Activated CD4-positive, alpha-beta T cell treated with anti-CD3 and anti-CD28 coated beads, Interleukin-2, amount 50 U/mL, for 4 hours (primary cell): ENCODE data around the gene SEMA4C.
A peak's percentile ranks its signal among the peaks of the same experiment; 100 is the strongest.

Experiments
- DNase-seq, 2 experiments: peaks; one replicate each; pipeline ENCODE4 v3.0.0-alpha.2; 2020

SEMA4C gene, protein sequence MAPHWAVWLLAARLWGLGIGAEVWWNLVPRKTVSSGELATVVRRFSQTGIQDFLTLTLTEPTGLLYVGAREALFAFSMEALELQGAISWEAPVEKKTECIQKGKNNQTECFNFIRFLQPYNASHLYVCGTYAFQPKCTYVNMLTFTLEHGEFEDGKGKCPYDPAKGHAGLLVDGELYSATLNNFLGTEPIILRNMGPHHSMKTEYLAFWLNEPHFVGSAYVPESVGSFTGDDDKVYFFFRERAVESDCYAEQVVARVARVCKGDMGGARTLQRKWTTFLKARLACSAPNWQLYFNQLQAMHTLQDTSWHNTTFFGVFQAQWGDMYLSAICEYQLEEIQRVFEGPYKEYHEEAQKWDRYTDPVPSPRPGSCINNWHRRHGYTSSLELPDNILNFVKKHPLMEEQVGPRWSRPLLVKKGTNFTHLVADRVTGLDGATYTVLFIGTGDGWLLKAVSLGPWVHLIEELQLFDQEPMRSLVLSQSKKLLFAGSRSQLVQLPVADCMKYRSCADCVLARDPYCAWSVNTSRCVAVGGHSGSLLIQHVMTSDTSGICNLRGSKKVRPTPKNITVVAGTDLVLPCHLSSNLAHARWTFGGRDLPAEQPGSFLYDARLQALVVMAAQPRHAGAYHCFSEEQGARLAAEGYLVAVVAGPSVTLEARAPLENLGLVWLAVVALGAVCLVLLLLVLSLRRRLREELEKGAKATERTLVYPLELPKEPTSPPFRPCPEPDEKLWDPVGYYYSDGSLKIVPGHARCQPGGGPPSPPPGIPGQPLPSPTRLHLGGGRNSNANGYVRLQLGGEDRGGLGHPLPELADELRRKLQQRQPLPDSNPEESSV

DNA sequence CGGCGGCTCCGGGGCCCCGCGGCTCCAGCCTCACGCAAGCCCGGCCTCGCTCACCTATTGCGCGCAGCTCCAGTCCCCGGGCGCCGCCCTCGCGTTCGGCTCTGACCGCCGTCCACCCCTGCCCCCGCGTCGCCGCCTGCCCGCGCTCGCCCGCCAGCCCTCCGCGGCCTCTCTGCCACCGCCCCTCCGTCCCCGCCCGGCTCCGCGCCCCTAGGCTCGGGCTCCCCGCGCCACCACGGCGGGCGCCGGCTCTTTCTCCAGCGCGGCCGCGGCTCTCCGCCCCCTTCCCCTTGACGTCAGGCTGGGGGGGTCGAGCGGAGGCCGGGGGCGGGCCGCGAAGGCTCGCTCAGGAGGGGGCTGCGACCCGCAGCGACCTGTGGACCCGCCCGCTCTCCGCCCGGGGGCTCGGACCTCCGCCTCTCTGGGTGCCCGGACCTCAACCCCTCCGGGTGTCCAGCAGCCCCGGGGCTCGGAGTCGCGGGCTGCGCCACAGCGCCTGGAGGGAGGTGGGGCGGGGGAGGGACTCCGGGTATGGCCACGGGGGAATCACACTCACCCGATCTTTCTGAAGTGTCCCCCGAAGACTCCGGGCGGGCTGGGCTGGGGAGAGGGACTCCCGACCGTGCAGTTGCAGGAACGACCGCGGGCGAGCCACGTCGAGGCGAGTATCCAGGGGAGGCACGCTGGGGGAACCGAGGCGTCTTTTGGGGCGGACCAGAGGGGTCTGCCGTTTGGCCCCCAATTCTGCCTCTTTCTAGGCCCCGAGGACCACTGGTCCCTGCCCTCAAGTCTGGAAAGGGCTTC, at the start of gene SEMA4C:
Gene SEMA4C (minus strand): TSS at position 259 of the 804 bp plus-strand sequence. CDS start 2,194 bp downstream, outside the sequence.
- DNase-seq, result peak; percentile 44 to 50

DNA sequence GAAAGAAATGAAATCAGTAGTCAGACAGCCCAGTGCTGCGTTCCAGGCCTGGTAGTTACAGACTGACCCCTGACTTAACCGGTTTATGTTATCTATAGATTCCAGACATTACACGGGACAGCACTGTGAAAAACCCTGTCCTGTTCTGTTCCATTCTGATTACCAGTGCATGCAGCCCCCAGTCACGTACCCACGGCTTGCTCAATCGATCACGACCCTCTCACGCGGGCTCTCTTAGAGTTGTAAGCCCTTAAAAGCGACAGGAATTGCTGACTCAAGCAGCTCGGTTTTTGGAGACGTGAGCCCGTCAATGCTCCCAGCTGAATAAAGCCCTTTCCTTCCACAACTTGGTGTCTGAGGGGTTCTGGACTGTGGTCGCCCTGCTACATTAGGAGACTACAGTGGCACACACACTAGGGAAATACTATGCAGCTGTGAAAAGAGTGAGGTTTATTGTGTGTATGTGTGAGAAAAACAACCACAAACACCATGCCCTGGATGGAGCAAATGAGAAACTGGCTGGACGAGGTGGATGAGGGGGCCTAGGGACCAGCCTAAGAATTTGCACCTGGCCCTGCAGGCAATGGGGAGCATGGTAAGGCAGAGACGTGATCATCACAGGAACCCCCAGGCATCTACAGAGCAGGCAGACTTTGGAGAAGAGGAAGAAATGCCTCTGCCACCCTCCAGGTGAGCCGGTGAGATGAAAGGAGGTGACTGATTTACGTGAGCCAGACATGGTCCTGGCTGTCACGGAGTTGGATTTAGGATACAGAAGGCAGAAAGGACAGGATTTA, 49.1 kb upstream of the SEMA4C start:
- no peak for DNase-seq

DNA sequence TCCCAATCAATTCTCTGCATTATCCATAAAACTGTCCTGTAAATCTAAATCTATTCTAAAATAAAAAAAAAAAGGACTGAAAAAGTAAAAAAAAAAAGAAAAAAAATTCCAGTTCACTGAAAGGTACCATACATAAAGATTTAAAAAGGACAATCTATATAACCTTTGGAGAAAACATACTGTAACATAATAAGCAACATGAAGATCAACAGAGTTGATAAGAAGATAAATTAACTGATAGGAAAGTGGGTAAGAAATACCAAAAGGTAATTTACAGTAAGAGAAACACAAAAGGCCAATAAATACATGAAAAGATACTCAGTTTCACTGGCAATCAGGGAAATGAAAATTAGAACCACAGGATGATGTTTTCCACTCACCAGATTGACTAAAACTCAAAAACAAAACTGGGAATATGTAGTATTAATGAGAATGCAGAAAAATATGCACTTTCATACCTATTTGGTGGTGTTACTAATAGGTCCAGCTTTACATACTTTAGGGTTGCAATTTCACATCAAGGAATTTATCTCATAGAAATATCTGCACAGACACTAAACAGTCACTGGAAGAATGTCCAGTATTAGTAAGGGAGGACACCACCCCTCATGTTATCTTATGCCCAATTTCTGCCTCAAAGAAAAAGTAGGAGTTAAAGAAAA, 48.3 kb upstream of the SEMA4C start:
- DNase-seq, result no peak

DNA sequence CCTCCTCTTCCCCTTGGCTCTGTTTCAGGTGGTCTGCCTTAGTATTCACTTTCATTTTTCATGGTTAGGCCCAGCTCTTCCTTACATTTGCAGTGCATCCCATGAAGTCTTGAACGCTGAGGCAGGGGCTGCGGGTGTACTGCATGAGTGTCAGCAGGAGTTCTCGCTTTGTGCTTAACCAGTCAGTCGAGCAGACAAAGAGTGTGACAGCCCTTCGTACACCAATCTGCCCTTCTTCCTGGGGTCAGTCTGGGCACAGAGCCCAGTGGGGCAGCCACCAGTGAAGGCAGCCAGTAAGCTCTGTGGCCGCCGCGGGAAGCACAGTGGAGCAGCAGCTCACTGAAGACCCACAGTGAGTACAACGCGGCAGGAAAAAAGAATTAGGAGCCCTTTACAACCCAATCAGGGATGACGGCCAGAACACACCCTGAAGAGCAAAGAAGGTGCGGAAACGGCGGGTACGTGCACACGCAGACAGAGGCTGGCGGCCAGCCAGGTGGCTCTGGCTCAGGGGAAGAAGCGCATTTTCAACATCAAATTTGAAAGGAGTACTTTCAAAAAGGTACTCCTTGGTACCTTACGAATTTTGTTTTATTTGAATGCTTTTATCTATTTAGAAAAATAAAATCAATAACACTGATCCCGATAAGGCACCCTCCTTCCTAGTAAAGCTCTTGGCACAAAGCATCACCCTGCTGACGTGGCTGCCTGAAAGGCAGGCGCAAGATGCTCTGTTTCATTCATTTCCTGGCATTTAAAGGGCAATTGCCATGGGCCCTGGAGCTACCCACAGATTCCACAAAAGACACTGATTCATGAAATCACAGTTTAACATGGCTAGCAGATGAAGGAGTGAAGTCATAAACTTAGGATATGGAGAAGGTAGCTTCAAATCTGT, 47.0 kb upstream of the SEMA4C start:
- DNase-seq, result no peak

DNA sequence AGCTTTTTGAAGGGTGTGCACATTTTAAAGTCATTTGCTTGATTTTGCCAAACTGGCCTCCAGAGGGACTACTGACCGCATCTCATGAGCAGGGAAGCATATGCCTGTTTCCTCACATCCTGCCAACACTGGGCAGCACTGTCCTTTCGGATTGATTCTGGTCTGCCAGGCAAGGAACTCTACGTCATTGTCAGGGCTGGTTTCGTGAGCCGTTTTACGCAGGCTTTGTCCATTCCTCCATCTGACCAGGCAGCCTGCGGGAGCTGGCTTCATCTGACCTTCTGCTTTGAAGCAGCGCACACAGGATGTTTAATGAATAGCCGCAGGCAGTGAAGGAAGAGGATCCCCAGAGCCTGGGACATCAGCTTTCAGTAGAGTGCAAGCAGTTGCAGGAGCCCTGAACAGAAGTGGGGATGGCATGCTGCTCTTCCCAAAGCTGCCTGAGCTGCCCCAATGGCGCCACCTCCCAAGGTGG, 46.3 kb upstream of the SEMA4C start:
- DNase-seq, result no peak

DNA sequence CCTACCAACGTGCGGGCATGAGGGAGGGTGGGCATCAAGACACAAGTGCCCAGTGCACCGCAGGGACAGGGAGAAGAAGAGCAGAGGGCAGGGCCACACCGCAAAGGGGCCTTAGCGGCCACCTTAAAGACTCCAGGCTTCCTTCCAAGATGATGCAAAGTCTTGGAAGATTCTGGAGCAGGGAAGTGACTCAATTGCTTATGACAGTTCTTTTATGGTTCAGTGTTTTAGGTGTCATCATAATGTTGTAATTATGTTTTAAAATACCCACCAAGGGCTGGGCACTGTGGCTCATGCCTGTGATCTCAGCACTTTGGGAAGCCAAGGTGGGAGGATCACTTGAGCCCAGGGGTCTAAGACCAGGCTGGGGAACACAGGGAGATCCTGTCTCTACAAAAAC, 44.5 kb upstream of the SEMA4C start:
- no peak for DNase-seq

DNA sequence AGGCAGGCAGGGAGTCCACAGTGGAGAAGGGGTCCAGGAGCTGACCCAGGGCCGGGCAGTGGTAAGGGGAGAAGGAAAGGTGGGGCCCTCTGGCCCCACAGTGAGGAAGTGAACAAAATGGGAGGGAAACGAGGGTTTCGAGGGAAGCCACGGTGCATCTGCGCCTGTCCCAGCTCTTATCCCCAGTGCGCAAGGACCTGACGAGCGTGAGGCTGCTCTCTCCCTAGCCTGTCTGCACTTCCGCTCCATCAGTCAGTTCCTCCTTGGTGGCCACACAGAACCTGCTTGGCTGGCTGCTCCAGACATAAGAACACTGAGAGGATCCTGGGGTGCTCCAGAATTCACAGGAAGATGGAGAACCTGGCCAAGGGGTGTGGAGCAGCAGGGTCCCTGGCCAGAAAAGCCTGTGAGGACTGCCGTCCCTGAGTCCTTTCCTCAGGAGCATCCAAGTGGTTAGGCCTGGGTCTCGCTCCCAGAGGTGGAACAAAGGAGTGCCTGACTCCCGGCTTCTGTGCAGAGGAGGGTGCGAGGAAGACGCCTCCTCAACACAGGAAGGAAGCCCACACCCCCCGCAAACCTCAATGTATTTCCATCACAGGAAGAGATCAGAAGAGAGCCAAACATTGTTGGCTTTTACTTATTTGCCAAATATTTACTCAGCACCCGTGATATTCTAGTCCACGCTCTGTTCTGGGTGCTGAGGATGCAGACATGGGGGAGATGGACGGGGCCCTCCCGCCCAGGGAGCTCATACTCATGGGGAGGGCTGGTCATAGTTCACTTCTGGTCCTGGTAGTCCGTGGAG, 43.7 kb upstream of the SEMA4C start:
- peak; percentile 37 to 43 for DNase-seq

DNA sequence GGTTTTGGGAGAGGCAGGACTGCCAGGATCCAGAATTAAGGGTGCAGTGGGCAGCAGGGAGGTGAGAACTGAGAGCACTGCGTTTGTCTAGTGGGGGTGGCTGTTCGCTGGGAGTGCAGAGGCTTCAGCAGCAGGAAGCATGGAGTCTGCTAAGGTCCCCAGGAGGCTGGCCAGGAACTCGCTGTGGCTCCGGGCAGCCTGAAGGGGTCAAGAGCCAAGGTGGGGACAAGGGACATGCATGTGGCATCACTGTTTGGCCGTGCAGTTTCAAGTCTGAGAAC, 43.2 kb upstream of the SEMA4C start:
- no peak for DNase-seq

DNA sequence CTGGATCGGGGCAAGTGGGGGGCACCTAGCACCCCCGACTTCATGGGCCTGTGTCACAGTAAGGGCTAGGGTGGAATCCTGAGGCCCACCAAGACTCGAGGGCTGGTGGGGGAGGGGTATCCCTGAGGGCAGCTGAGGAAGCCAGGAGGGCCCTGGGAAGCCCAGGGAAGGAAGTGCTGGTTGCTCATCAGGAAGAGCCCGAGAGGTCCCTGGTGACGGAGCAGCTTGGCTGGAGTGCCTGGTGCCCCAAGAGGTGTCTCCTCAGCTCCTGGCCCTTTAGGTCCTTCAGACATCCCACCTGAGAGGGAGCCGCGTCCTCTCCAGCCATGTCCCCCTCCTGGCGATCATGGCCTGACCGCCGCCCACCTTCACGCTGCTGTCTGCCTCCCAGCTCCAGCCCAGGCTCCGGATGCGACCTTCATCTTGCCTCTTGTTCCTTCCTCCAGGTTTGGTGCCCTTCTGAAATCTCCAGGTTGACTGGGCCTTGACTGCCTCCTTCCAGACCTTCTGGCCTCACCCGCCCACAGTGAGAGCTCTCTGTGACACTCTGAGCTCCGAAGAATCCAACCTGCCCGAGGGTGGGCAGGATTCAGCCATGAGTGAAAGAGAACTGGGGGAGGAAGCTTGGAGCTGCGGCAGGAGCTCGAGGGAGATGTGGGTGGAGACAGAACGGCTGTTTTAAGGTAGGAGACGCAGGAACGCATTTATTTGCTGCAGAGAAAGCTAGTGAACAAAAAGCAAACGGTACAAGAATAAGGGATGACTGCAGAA, 42.7 kb upstream of the SEMA4C start:
- DNase-seq, result no peak

DNA sequence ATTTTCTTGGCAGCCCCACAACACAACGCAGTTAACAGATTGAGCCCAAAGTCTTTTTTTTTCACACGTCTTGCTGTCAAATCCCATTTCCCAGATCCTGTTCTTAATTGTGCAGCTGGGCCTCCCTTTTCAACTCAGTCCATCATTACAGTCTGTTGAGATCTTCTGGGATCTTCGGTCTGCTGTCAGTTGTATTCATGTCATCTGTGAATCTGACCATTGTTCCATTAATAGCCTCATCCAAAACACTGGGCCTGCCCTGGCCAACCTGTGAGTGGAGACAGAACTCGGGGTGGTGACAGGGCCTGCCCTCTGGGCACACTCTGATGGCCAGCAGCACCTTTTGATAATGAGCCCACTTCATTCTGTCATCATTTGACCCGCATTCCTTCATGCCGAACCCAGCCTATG, 39.7 kb upstream of the SEMA4C start:
- no peak for DNase-seq

DNA sequence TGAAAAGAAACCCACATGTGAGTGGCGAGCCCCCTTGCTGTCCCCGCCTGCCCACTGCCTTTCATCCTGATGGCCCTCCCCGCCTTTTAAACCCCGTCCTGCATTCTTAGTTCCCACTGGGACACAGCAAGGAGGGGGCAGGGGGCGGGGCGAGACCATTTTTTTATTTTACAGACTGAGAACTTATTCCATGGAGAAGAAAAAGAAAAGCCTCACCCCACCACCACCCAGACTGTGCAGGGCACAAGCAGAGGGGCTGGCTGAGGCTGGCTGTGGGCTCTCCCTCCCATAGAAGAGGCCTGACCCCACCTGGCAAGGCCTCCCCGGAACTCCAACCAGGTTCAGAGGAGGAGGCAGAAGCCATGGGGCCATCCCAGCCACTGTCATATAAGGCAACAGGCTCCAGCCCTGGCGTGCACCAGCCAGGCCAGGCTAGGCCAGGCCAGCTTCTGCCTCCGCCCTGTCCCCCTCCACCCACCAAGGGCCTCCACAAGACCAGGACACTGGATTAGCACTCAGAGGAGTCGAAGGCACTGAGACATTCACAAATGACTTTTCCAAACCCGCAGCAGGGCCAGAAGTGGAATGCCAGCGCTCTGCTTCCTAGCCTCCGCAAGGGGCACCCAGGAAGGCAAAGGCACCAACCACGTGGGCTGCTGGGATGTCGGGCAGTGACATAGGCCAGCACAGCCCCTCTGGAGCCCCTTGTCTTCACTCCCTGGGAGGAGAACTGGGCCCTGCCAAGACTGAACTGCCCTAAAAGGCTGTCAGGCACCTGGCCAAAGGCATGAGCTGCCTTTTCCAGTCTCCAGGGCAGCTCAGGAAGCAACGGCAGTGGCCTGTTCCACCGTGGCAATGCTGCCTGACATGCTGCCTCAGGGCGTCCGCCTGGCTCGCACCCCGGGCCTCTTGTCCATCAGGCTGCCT, 37.5 kb upstream of the SEMA4C start:
- no peak for DNase-seq

DNA sequence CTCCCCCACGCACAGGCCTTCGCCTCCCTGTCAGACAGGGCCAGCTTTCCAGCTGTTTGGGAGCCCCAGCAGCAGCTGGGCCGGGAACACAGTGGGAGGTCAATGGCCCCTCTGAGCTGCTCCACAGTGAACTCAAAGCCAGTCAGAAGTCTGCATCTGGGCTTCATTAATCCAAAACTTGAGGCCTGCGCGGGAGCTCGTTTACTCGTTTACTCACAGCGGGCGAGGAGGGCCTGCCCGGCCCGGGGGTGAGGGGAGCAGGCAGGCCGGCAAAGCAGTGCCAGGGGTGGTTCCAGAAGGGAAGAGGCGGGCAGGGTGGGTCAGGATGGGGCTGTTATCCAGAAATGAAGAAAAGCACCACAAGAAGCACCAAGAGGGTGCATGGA, 36.8 kb upstream of the SEMA4C start:
- DNase-seq, result no peak

DNA sequence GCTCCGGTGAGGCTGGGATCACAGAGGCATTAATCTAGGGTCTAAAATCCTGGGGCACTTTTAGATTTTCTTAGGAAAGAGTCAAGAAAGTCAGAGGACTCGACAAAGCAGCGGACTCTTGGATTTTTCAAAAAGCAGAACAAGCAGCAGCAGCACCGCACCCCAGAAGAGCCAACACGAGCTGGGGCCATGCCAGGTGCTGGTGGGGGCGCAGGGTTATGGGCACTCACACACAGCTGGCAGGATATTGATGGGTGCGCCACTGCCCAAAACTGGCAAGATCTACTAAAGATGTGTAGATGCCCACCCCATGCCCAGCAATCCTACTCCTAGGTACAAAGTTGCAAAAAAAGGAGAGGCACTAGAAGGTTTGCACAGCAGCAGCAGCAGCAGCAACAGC, 33.9 kb upstream of the SEMA4C start:
- no peak for DNase-seq

DNA sequence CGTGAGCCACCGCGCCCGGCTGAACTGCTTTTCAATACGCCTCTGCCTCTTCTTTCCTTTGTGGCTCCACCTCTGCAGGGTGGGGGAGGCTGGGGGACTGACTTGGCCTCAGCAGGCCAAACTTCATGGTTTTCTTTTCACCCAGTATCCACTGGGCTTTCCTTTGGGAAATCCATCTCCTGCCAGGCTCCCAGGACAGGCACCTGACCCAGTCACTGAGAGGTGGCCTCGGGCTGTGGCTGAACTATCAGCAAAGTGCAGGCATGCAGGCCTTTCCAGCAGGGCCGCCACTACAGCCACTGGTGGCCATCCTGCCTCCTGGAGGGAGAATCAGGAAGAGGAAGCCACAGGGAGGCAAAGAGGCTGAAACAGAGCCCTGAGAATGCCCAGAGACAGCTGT, 33.4 kb upstream of the SEMA4C start:
- no peak for DNase-seq

DNA sequence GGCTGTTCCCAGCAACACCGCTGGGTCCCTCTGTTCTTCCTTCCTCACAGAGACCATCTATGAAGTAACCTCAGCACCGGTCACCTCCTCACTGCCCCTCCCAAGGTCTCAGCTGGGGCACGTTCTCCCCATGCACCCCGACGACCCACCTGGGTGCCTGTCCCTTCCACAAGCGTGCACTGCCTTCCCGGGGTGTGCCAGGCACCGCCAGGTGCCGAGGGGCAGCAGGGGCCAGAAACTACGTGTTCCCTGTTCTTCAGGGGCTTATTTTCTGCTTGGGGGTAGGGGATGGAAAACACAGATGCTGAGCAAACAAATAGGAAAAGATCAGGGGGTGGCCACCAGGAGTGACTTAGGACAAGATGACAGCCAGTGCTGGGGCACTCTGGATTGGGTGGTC, 30.4 kb upstream of the SEMA4C start:
- no peak for DNase-seq

DNA sequence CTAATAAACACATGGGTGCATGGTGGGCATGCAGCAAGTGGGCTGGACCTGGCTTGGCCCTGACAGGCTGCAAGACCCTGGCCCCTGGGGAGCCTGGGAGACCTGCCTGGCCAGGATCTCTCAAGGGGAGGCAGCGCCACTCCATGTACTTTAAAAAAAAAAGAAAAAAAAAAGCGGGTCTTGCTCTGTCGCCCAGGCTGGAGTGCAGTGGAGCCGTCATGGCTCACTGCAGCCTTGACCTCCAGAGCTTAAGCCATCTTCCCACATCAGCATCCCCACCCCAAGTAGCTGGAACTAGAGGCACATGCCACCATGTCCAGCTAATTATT, 29.5 kb upstream of the SEMA4C start:
- no peak for DNase-seq

DNA sequence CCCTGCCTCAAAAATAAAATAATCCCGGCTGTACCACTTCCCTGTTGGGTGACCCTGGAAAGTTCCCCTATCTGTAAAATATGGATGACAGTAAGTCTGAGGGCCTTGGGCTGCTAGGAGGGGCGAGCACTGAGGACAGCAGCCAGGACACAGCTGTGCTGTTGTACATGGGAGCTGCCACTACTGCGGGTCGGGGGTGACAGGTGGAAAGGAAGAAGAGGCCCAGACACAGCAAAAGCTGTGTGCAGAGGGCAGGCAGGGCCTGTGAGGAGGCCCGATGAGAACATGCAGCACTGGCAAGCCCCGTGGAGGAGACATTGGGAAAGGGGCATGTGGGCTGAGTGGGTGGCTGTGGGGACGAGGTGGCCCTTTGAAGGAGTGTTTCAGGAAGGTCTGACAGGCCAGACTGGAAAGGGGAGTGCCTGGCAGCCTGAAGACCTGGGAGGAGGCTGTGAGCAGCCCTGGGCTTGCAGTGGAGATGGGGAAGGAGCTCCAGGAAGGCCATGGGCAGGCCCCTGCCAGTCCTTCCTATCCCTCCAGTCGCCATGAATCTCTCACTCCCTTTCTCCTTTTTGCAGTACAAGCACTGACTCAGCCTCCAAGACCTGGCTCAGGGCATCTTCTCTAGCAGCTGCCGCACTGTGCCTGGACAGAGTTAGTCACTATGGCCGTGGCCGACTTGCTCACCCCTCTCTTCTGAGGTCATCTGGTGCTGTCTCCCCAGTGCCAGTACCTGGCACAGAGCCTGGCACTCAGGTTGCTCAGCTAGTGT, 28.9 kb upstream of the SEMA4C start:
- no peak for DNase-seq

DNA sequence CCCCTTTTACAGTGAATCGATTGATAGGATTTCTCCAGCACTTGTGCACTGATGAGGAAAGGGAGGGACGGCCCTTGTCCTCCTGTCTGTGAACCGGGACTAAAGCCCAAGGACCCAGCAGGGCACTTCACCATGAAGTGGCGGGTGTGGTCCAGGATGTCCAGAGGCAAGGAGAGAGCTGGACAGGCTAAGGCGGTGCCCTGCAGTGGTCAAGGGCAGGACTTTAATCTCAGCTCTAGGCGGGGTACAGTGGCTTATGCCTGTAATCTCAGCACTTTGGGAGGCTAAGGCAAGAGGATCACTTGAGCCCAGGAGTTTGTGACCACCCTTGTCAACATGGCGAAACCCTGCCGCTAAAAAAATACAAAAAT, 28.2 kb upstream of the SEMA4C start:
- DNase-seq, result no peak
